ENCODE data around the gene ADD2. TPM values are rescaled to one million over a fixed set of nuclear protein-coding genes. Genes with fewer than 3 reads are reported as not detected.

The ADD2 gene
- total RNA-seq, 1 donor from 2014 or later = 3.3 TPM

- DNase-seq (ENCODE audit: low spot score) = no peak
These were observed 17.3 kb upstream of the ADD2 start for GRCh38 chr2:70785137-70785911.

DNA sequence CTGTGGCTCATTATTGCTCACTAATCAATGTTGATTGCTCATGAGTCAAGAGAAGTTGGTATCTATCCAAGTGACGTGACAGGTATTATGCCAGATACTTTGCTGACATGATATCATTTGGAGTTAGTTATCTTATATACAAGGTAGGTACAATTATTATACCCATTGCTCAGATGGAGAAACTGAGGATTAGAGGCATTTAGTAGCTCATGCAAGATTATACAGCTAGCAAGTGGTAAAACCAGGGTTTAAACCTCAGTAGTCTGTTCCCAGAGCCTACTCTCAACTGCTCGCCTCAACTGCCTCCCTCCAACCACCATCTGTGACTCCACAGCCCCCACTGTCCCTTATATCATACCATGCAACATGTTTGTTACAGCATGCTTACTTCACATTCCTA is 16.3 kb upstream of the ADD2 start:
- no peak for DNase-seq (ENCODE audit: low spot score)

DNA sequence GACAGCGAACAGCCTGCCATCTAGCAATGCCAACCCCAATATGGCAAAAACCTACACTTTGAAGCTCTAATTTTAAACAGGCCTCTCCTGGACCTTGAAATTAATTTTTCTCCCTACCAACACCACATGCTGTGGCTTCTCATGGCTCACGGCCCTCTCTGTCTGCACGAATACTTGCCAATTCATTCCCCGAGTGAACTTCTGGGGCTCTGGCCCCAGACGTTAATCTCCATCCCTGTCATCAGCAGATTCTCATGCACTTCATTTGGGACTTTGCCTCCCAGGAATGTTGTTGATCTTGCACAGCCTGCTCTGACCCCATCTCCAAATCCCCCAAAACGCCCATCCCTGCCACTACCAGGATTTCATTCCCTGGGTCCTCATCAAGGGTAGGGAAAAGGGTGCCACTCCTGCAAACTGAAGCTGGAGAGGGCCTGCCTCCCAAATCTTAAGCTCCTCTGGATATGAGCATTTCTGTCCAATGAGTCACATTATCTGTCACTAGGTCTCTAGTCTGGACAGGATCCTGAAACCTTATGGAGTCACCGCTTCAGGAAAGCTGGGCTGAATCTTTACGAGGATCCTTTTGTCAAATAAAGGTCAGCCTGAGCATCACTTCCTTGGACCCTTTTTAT is 12.0 kb upstream of the ADD2 start:
- no peak for DNase-seq (ENCODE audit: low spot score)

DNA sequence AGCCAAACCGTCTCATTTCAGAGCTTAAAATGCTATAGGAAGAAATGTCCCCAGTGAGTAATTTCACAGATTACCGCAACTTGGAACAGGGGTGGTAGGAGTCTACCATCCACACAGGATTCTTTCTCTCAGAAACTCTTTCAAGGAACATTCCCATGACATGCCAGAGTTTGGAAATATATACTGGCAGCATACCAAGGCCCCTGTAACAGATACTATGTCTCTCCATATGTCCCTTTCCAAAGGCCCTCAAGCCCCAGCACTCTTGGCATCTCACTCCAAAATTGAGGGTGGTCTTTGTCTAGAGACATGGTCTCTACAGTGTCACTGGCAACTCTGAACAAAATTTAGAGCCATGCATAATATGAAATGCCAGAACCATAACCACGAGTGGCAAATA is 11.5 kb upstream of the ADD2 start:
- no peak for DNase-seq (ENCODE audit: low spot score)

DNA sequence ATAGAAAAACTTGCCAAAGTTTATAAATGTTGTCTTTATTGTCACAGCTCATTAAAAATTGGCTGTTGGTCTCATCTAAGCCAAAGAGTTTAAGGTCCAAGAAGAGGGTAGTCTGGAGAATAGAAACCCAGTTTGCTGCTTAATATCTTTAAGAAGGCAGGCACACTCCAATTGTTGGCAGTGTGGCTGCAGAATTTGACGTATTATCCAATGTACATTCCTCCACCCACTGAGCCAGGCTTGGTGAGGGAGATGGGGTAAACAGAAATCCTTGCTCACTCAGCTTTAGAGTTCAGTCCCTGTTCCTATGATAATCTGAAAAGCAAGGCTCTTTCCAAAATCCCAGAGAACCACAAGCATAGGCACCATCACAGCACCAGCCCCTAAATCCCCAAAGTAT is 10.7 kb upstream of the ADD2 start:
- no peak for DNase-seq (ENCODE audit: low spot score)

GRCh38 chr2:70777450-70777849 is 9.4 kb upstream of the ADD2 start:
- no peak for DNase-seq (ENCODE audit: low spot score)

GRCh38 chr2:70776266-70776665 is 8.3 kb upstream of the ADD2 start:
- no peak for DNase-seq (ENCODE audit: low spot score)

GRCh38 chr2:70775141-70775540 is 7.1 kb upstream of the ADD2 start:
- DNase-seq (ENCODE audit: low spot score) = no peak

DNA sequence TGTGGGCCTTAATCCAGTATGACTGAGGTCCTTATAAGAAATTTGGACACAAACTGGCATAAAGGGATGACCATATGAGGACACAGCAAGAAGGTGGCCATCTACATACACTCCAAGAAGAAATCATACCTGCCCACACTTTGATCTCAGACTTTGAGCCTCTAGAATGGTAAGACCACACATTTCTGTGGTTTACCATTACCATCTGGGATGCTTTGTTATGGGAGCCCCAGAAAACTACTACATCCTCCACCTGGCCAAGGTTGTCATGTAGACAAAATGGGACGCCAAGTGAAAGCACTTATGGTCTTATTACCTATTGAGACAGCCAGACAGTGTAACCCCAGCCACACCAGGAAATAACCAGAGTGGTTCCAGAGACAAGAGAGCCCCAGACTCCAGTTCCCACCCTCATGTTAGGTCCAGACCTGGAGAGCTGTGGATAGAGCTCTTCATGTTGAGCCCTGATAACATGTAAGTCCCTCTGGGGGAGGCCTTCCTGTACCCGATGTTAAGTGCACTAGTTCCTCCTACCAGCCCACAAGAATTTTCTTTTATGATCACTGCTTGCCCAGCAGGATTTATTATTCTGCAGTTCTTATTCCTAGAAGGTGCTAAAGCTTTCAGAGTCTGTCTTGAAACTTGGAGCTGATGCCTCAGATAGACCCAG is 4.6 kb upstream of the ADD2 start:
- DNase-seq (ENCODE audit: low spot score) = no peak

- no peak for DNase-seq (ENCODE audit: low spot score)
These were observed 3.4 kb upstream of the ADD2 start for GRCh38 chr2:70771446-70771845.

GRCh38 chr2:70769450-70769849 is 1.4 kb upstream of the ADD2 start:
- DNase-seq (ENCODE audit: low spot score) = no peak

- no peak for DNase-seq (ENCODE audit: low spot score)
These were observed 638 bp upstream of the ADD2 start for GRCh38 chr2:70768590-70769085.

DNA sequence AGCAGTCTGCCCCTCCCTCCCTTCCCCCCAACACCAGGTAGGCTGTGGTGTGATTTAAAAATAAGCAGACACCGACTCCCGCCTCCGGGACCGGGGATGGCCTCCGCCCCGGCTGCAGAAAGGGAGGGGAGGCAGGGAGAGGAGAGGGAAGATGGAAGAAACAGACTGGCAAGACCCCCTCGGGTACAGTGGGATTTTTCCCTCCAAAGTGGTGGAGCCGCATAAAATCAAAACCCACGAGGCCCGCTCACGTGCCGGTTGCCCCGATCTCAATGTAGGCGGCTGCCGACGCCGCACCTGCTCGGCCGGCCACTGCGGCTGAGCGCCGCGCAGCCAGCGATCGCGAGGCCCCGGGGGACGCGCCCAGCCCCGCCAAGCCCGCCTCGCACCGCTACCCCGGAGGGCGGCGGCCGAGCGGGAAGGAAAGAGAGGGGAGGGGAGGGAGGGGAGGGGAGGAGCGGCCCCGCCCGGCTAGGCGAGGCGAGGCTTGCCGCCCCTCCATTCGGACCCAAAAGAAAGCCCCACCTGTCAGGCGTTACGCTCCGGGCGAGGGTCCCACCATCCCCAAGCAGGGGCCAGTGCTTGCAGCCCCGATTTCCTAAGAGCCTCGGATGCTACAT is 811 bp downstream of the ADD2 start:
- no peak for DNase-seq (ENCODE audit: low spot score)

- no peak for DNase-seq (ENCODE audit: low spot score)
These were observed 1.5 kb downstream of the ADD2 start for GRCh38 chr2:70766357-70767078.

DNA sequence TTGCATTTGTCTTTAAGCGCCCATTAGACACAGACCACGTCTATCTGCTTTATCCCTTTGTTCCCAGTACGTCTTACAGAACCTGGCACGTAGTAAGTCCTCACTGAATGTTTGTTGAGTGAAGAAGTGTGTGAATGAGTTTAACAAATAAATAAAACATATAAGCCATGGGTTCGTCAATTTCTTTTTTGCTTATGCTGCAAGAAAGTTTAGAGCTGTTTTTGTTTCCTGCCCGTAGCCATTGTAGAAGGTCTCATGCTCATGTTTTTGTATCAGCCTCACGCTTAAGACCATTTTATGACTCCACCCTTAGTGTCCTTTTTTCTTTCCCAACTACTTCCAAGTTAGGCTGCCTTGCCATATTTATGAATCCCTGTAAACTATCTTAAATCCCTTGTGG is 2.5 kb downstream of the ADD2 start:
- DNase-seq (ENCODE audit: low spot score) = no peak

- DNase-seq (ENCODE audit: low spot score) = no peak
These were observed 8.6 kb downstream of the ADD2 start for GRCh38 chr2:70759446-70759845.

DNA sequence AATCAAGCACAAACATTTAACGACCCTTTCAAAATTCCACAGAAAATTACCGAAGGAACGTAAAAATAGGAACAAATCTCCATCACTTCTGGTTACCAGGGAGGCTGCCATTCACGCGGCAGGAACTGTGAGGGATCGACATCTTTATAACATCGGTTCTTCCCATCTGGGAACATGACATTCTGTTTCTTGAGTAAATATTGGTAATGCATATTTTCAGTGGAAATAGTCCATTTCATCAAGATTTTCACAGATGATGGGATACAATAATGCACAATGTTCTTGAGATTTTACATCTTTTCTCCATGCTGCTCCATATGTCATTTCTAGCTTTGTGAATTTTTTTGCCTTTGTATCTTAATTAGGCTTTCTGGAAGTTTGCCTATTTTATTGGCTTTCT is 10.0 kb downstream of the ADD2 start:
- DNase-seq (ENCODE audit: low spot score) = no peak

DNA sequence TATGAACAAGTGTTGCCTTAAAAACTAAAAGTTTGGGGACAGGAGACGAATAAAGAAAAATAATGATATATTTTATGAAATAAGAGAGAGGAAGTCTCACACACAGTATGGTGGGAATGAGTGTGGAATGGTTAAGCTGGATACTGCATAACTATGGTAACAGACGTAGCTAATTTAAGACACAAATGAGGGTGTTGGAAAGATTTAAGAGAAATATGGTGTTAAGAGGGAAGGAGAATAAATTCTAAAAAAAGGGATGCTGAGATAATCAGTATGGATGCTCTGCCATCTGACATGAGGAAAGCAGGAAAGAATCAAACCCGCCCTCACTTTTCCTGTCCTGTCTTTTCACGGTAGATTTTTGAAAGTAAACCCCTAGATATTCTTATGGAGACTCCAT is 10.6 kb downstream of the ADD2 start:
- no peak for DNase-seq (ENCODE audit: low spot score)

DNA sequence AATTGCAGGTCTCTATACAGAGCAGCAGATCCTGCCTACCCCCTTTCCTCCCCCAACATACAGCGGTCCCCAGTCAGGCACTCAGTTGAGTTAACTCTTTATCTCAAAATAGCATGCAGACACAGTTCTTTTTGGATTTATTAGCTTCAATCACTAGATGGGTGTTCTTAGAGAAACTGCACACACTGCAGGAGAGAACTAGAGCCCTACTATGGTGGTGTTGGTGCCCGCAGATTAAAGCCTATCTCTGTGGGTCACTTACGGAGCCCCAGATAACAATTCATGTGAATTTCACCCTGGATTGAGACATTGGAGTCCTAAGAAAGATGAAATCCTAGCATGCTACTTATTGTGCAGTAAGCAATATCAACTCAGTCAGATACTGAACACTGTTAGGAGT is 11.9 kb downstream of the ADD2 start:
- DNase-seq (ENCODE audit: low spot score) = no peak

DNA sequence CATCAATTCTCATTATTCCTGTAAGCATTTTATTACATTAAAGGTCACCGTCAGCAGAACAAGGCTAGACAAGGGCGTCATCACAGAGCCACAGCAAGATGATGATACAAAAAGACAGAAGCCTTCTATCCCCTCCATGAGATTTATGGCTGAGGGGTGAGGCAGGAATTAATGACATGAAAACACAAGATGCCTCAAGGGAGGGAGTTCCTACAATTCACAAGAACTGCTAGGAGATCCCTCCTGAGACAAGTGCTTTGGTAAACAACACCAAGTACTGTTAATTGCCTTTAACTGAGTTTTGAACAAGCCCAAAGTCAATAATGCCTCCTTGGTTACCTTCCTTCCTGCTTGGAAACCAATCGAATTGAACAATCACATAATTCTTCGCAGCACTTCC is 14.1 kb downstream of the ADD2 start:
- DNase-seq (ENCODE audit: low spot score) = no peak

DNA sequence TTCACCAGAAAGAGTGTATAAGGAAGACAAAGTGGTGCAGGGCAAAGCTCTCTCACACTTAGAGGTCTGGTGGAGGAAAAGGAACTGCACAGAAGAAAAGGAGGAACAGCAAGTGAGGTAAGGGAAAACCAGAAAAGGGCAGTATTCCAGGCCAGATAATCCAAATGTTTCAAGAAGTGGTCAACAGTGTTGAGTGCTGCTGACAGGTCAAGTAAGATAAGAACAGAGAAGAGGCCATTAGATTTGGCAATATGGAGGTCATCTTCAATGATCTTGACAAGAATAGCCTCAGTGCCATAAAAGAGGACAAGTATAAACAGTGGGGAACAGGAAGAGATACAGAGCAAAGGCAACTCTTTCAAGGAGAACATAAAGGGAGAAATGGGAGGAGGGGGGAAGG is 15.0 kb downstream of the ADD2 start:
- DNase-seq (ENCODE audit: low spot score) = no peak

Measured in mesenteric fat pad (tissue), 1 donor.